Measurements from ENCODE around the gene TMTC1.

DNA sequence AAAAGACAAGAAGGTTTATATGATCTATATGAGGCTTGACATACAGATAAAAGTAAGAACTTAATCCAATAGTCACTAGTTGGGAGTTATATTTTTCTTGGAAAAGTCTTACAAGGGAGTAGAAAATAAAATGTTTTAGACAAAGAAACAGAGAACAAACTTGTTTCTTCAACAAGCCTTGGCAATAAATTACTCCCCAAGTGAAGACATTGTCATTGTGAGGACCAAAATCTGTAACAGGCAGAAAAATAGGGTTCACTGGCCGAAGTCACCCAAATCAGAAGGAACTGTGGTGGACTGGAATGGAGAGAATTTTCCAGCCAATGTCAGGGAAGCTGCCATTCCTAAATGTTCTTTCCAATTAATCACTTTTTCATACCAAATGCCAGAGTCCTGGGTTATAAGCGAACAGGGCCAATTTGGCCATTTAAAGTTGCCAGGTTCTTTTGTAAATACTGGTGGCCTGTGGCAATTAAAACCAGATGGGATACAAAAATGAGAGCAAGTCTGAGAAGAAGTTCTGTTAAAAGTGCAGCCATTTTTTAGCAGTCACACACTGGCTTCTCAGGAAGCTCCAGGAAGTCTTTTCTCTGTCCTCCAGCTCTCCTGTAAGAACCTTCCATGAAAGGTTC, 168.9 kb downstream of the TMTC1 start:
- TF ChIP-seq, protein P1, sequence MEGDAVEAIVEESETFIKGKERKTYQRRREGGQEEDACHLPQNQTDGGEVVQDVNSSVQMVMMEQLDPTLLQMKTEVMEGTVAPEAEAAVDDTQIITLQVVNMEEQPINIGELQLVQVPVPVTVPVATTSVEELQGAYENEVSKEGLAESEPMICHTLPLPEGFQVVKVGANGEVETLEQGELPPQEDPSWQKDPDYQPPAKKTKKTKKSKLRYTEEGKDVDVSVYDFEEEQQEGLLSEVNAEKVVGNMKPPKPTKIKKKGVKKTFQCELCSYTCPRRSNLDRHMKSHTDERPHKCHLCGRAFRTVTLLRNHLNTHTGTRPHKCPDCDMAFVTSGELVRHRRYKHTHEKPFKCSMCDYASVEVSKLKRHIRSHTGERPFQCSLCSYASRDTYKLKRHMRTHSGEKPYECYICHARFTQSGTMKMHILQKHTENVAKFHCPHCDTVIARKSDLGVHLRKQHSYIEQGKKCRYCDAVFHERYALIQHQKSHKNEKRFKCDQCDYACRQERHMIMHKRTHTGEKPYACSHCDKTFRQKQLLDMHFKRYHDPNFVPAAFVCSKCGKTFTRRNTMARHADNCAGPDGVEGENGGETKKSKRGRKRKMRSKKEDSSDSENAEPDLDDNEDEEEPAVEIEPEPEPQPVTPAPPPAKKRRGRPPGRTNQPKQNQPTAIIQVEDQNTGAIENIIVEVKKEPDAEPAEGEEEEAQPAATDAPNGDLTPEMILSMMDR (IDR thresholded peaks at IDR 0.05), result no peak
- no peak for TF ChIP-seq POLR2A (IDR thresholded peaks at IDR 0.05)
